ENCODE results near the gene CPNE1. TPM values are rescaled to one million over a fixed set of nuclear protein-coding genes. Genes with fewer than 3 reads are reported as not detected.
A peak's percentile ranks its signal among the peaks of the same experiment; 100 is the strongest.
"Not testable (repeated sequence)": the region's sequence is repeated elsewhere in the genome, so short reads cannot be mapped to it uniquely, and the experiment has no call there.

CPNE1 gene
- 145 TPM for total RNA-seq
- 128 TPM for polyA plus RNA-seq (ENCODE audit: insufficient read depth, low read depth, low replicate concordance)
- long read RNA-seq, donor 1, transcript CPNE1-221 (2 exons, 625 nt) = major isoform, 36 of 56 reads
- long read RNA-seq, donor 1, partial matches to known transcripts = 10 of 56 reads
- long read RNA-seq, donor 1, other reads (novel, unspliced or antisense) = 6 of 56 reads
- long read RNA-seq, donor 2, transcript CPNE1-221 (2 exons, 625 nt) = major isoform, 44 of 53 reads
- long read RNA-seq, donor 2, partial matches to known transcripts = 6 of 53 reads
- long read RNA-seq, donor 2, other reads (novel, unspliced or antisense) = 0 of 53 reads
- long read RNA-seq, donor 3, transcript CPNE1-204 (16 exons, 1,928 nt) = minor isoform, 7 of 71 reads
- long read RNA-seq, donor 3, transcript CPNE1-221 (2 exons, 625 nt) = major isoform, 56 of 71 reads
- long read RNA-seq, donor 3, partial matches to known transcripts = 0 of 71 reads
- long read RNA-seq, donor 3, other reads (novel, unspliced or antisense) = 6 of 71 reads
- long read RNA-seq, donor 4, transcript CPNE1-221 (2 exons, 625 nt) = major isoform, 54 of 59 reads
- long read RNA-seq, donor 4, partial matches to known transcripts = 0 of 59 reads
- long read RNA-seq, donor 4, other reads (novel, unspliced or antisense) = 0 of 59 reads
- long read RNA-seq, donor 5 = 0 reads
- long read RNA-seq, donor 6, transcript CPNE1-221 (2 exons, 625 nt) = major isoform, 19 of 21 reads
- long read RNA-seq, donor 6, partial matches to known transcripts = 0 of 21 reads
- long read RNA-seq, donor 6, other reads (novel, unspliced or antisense) = 0 of 21 reads
- long read RNA-seq, donor 7, transcript CPNE1-204 (16 exons, 1,928 nt) = major isoform, 7 of 48 reads
- long read RNA-seq, donor 7, partial matches to known transcripts = 14 of 48 reads
- long read RNA-seq, donor 7, other reads (novel, unspliced or antisense) = 25 of 48 reads
- long read RNA-seq, donor 8, transcript CPNE1-221 (2 exons, 625 nt) = major isoform, 9 of 12 reads
- long read RNA-seq, donor 8, partial matches to known transcripts = 0 of 12 reads
- long read RNA-seq, donor 8, other reads (novel, unspliced or antisense) = 0 of 12 reads
- long read RNA-seq, donor 9, transcript CPNE1-221 (2 exons, 625 nt) = major isoform, 8 of 8 reads
- long read RNA-seq, donor 9, partial matches to known transcripts = 0 of 8 reads
- long read RNA-seq, donor 9, other reads (novel, unspliced or antisense) = 0 of 8 reads
- long read RNA-seq, donor 10, transcript CPNE1-221 (2 exons, 625 nt) = major isoform, 48 of 53 reads
- long read RNA-seq, donor 10, partial matches to known transcripts = 0 of 53 reads
- long read RNA-seq, donor 10, other reads (novel, unspliced or antisense) = 0 of 53 reads

GRCh38 chr20:35664466-35665206, at the start of gene CPNE1, which contains the start of gene RBM12:
Gene CPNE1, minus strand, starts transcription at chr20:35664900. Its CDS starts 31,977 bp downstream, at chr20:35632923.
Gene RBM12, minus strand, starts transcription at chr20:35664900. Its CDS starts 9,578 bp downstream, at chr20:35655322.
- H3K27ac ChIP-seq (ENCODE audit: low read depth in 2 of 2, low read length in 2 of 2) = peak within 1 kb of the TSS; percentile 98 to 99
- no peaks in the 10 kb centered on the region for H3K27me3 ChIP-seq (ENCODE audit: control insufficient read depth, insufficient read depth, low read length)
- DNase-seq (peak; percentile 95 to 98 (median 97)), FAIRE-seq (no peak)
- no peak for TF ChIP-seq CTCF (IDR thresholded peaks at IDR 0.05; ENCODE audit: borderline replicate concordance, extremely low read depth, insufficient read depth)
- intact Hi-C loops (cut with DNase I) = no loop called here
- H3K36me3 ChIP-seq (ENCODE audit: control insufficient read depth in 2 of 3, insufficient read depth in 3 of 3, low read length in 3 of 3) = peaks cover 0 to 14% (median 6%) of the 10 kb centered on the region in 3 donors
- peak within 1 kb of the TSS; percentile 94 to 100 (median 99) for H3K9ac ChIP-seq (ENCODE audit: low read length in 3 of 3)
- H3K4me3 ChIP-seq (ENCODE audit: low read length in 3 of 3) = peak within 1 kb of the TSS; percentile 86 to 95 (median 93)
- H3K9me3 ChIP-seq (ENCODE audit: control insufficient read depth in 2 of 3, insufficient read depth in 1 of 3, low read length in 3 of 3) = no peaks in the 10 kb centered on the region
- peaks cover 0 to 19% (median 6%) of the 10 kb centered on the region in 3 donors for H3K4me1 ChIP-seq (ENCODE audit: control insufficient read depth in 2 of 3, insufficient read depth in 2 of 3, low read depth in 1 of 3, low read length in 3 of 3)

GRCh38 chr20:35714127-35714526, 49.4 kb upstream of the CPNE1 start:
- Histone ChIP-seq H3K4me1 (ENCODE audit: control insufficient read depth in 2 of 3, insufficient read depth in 2 of 3, low read depth in 1 of 3, low read length in 3 of 3) (peaks cover 0 to 2% (median 0%) of the 10 kb centered on the region in 3 donors), H3K27me3 (ENCODE audit: control insufficient read depth, insufficient read depth, low read length) (no peaks in the 10 kb centered on the region), H3K36me3 (ENCODE audit: control insufficient read depth in 2 of 3, insufficient read depth in 3 of 3, low read length in 3 of 3) (peaks cover 27 to 75% (median 51%) of the 10 kb centered on the region in 3 donors), H3K9me3 (ENCODE audit: control insufficient read depth in 2 of 3, insufficient read depth in 1 of 3, low read length in 3 of 3) (no peaks in the 10 kb centered on the region), H3K9ac (ENCODE audit: low read length in 3 of 3) (no peak overlapping the region), H3K4me3 (ENCODE audit: low read length in 3 of 3) (no peak overlapping the region), H3K27ac (ENCODE audit: low read depth in 2 of 2, low read length in 2 of 2) (no peak overlapping the region)
- intact Hi-C loops (cut with DNase I) = no loop called here
- no peak for FAIRE-seq
- no peak for DNase-seq
- no peak for TF ChIP-seq CTCF (IDR thresholded peaks at IDR 0.05; ENCODE audit: borderline replicate concordance, extremely low read depth, insufficient read depth)

- H3K9me3 ChIP-seq (ENCODE audit: control insufficient read depth in 2 of 3, insufficient read depth in 1 of 3, low read length in 3 of 3); H3K9ac ChIP-seq (ENCODE audit: low read length in 3 of 3); H3K4me3 ChIP-seq (ENCODE audit: low read length in 3 of 3); H3K4me1 ChIP-seq (ENCODE audit: control insufficient read depth in 2 of 3, insufficient read depth in 2 of 3, low read depth in 1 of 3, low read length in 3 of 3); intact Hi-C loops (cut with DNase I); H3K27ac ChIP-seq (ENCODE audit: low read depth in 2 of 2, low read length in 2 of 2); H3K27me3 ChIP-seq (ENCODE audit: control insufficient read depth, insufficient read depth, low read length); FAIRE-seq; DNase-seq: not testable (repeated sequence)
- peaks cover 29 to 77% (median 51%) of the 10 kb centered on the region in 3 donors for H3K36me3 ChIP-seq (ENCODE audit: control insufficient read depth in 2 of 3, insufficient read depth in 3 of 3, low read length in 3 of 3)
Measured at GRCh38 chr20:35713120-35713519, 48.4 kb upstream of the CPNE1 start.

Data from kidney (tissue), 22 donors.